K562 (cell line): Measurements from ENCODE around the gene VSNL1. TPM values are rescaled to one million over a fixed set of nuclear protein-coding genes. Genes with fewer than 3 reads are reported as not detected.

Source experiments
- ATAC-seq: fragments of 200-7000 bp; cut with Tn5 transposase; 3 replicates; pipeline ENCODE4 v1.9.1; 2020; ENCODE audit warnings: moderate library complexity
- BruUV-seq: library from RNA; stranded (reverse); fragments of 400-500 nt; replicated peaks from 2 replicates; lab custom pipeline; 2021; lab: Mats Ljungman, UMichigan
- CTCF ChIA-PET: fragments of 300-600 bp; formaldehyde crosslinking; extraction: SDS; loops from one replicate; lab custom pipeline; 2021; ENCODE audit warnings: low intra/inter-chr PET ratio; lab: Yijun Ruan, JAX
- POLR2A ChIA-PET: fragments of 300-600, 350-650 bp; sonication (Branson Sonifier 250); formaldehyde crosslinking; extraction: SDS; loops from one replicate; lab custom pipeline; 2021; ENCODE audit warnings: antibody characterized with exemption, inconsistent platforms; lab: Yijun Ruan, JAX
- DNase-seq, 4 experiments: peaks; one replicate each; pipeline versions ENCODE4 v3.0.0 to v3.0.0-alpha.2; 2011 to 2018; ENCODE audit warnings: low spot score in 3 of 4, mixed read lengths in 3 of 4; ENCODE audit errors: extremely low read depth in 1 of 4
- FAIRE-seq: peaks from 2 replicates; lab custom pipeline; 2011; peaks lifted over from hg19 to GRCh38; lab: Jason Lieb, UNC
- H2AFZ ChIP-seq: 2 replicates; pipeline ENCODE4 v1.6.0; 2011; ENCODE audit warnings: low read depth, low read length, control low read depth, inconsistent platforms
- H3K27ac ChIP-seq: fragments of 200-600 bp; 3 replicates; pipeline ENCODE4 v1.8.0; 2011; ENCODE audit warnings: low read depth, mild to moderate bottlenecking, control low read depth, inconsistent platforms, low read length, moderate library complexity, mixed read lengths; ENCODE audit errors: extremely low read depth
- H3K27me3 ChIP-seq, 2 experiments: fragments of 300-600 bp in 1 of 2; 2 replicates in 1 of 2; 3 replicates in 1 of 2; pipeline versions ENCODE4 v1.6.0 to v1.8.0; 2011; ENCODE audit warnings: inconsistent platforms in 2 of 2, low read length in 2 of 2, mild to moderate bottlenecking in 1 of 2, mixed read lengths in 1 of 2, moderate library complexity in 1 of 2; ENCODE audit not compliant: control insufficient read depth in 2 of 2, insufficient read depth in 2 of 2
- H3K36me3 ChIP-seq: fragments of 300-600 bp; 3 replicates; pipeline ENCODE4 v1.8.0; 2011; ENCODE audit warnings: mild to moderate bottlenecking, low read length, inconsistent platforms; ENCODE audit not compliant: control insufficient read depth, insufficient read depth
- H3K4me1 ChIP-seq, 2 experiments: fragments of 200-600 bp in 1 of 2; replicated peaks in 1 of 2; 2 replicates in 1 of 2; 3 replicates in 1 of 2; pipeline versions ENCODE4 v1.5.1 to v1.8.0; 2011; ENCODE audit warnings: inconsistent platforms in 2 of 2, low read length in 2 of 2, mild to moderate bottlenecking in 1 of 2, mixed read lengths in 1 of 2, moderate library complexity in 1 of 2; ENCODE audit not compliant: control insufficient read depth in 2 of 2, insufficient read depth in 2 of 2
- H3K4me2 ChIP-seq: 2 replicates; pipeline ENCODE4 v1.6.1; 2011; ENCODE audit warnings: low read length, control low read depth, inconsistent platforms, mixed read lengths; ENCODE audit not compliant: insufficient read depth
- H3K4me3 ChIP-seq: fragments of 200-600 bp; sonication (generic), shearing (Covaris generic); 2 replicates; pipeline ENCODE4 v1.5.1; 2016; ENCODE audit warnings: control low read depth, inconsistent platforms
- H3K79me2 ChIP-seq: fragments of 200-600 bp; 3 replicates; pipeline ENCODE4 v1.8.0; 2011; ENCODE audit warnings: low read length, inconsistent platforms; ENCODE audit not compliant: control insufficient read depth, insufficient read depth
- H3K9ac ChIP-seq, 2 experiments: 2 replicates each; pipeline versions ENCODE4 v1.6.0 to v1.6.1; 2011; ENCODE audit warnings: low read depth in 2 of 2, low read length in 2 of 2, control low read depth in 1 of 2, inconsistent platforms in 1 of 2, mild to moderate bottlenecking in 1 of 2, mixed read lengths in 1 of 2; ENCODE audit not compliant: insufficient read depth in 1 of 2
- H3K9me1 ChIP-seq: one replicate; pipeline ENCODE4 v1.6.0; 2011; ENCODE audit warnings: inconsistent platforms, mild to moderate bottlenecking, low read length, moderate library complexity; ENCODE audit not compliant: control insufficient read depth, insufficient read depth
- H3K9me3 ChIP-seq: replicated peaks from 2 replicates; pipeline ENCODE4 v1.5.1; 2011; ENCODE audit warnings: low read depth, low read length, inconsistent platforms; ENCODE audit not compliant: control insufficient read depth, insufficient read depth
- H4K20me1 ChIP-seq: replicated peaks from 2 replicates; pipeline ENCODE4 v1.6.1; 2011; ENCODE audit warnings: low read length, inconsistent platforms, mixed read lengths; ENCODE audit not compliant: control insufficient read depth, insufficient read depth
- BRCA1 ChIP-seq, 2 experiments: fragments of 450-650 bp in 1 of 2; sonication (generic) in 1 of 2; formaldehyde crosslinking in 1 of 2; IDR thresholded peaks; 2 replicates each; pipeline versions ENCODE4 v1.5.0 to v1.6.1; 2017 to 2020; ENCODE audit warnings: mild to moderate bottlenecking in 1 of 2, missing genetic modification reagents in 1 of 2
- HDAC1 ChIP-seq, 2 experiments: fragments of 450-650 bp; IDR thresholded peaks; 2 replicates each; pipeline ENCODE4 v1.6.1; 2016 to 2017; ENCODE audit warnings: inconsistent platforms in 1 of 2, mild to moderate bottlenecking in 1 of 2, moderate library complexity in 1 of 2
- HDAC3 ChIP-seq: fragments of 450-650 bp; IDR thresholded peaks from 2 replicates; pipeline ENCODE4 v1.6.1; 2018; ENCODE audit warnings: borderline replicate concordance, mild to moderate bottlenecking, moderate library complexity; ENCODE audit not compliant: partially characterized antibody
- KLF13 ChIP-seq: fragments of 450-650 bp; IDR thresholded peaks from 2 replicates; pipeline ENCODE4 v1.6.1; 2016; ENCODE audit warnings: missing genetic modification characterization, low read depth, mild to moderate bottlenecking, missing compliant biosample characterization, moderate library complexity, borderline replicate concordance
- KLF16 ChIP-seq: IDR thresholded peaks from 2 replicates; pipeline ENCODE4 v1.6.1; 2016; ENCODE audit warnings: antibody characterized with exemption
- LARP7 ChIP-seq: fragments of 450-650 bp; IDR thresholded peaks from 2 replicates; pipeline ENCODE4 v1.6.1; 2016
- SETDB1 ChIP-seq: IDR thresholded peaks from one replicate; pipeline ENCODE4 v1.6.1; 2012; ENCODE audit warnings: low read length, control low read depth, inconsistent platforms
- TEAD1 ChIP-seq, 2 experiments: fragments of 450-650 bp in 1 of 2; sonication (generic) in 1 of 2; formaldehyde crosslinking; IDR thresholded peaks; 2 replicates each; pipeline versions ENCODE4 v1.4.0 to v1.8.0; 2020 to 2022; ENCODE audit warnings: mild to moderate bottlenecking in 2 of 2, missing genetic modification reagents in 1 of 2
- ZC3H4 ChIP-seq: sonication (generic); formaldehyde crosslinking; IDR thresholded peaks from 2 replicates; pipeline ENCODE4 v1.9.0; 2021; ENCODE audit warnings: missing genetic modification reagents, borderline replicate concordance
- ZNF124 ChIP-seq: sonication (generic); formaldehyde crosslinking; IDR thresholded peaks from 2 replicates; pipeline ENCODE4 v1.8.1; 2022; ENCODE audit warnings: missing genetic modification reagents
- ZNF165 ChIP-seq: fragments of 250-450 bp; sonication (Bioruptor Pico); IDR thresholded peaks from 2 replicates; pipeline ENCODE4 v1.4.0; 2020; ENCODE audit warnings: borderline replicate concordance
- ZNF384 ChIP-seq: IDR thresholded peaks from 2 replicates; pipeline ENCODE4 v1.6.1; 2012; ENCODE audit warnings: low read depth, low read length, improper control_type of control experiment
- ZNF785 ChIP-seq: fragments of 250-450 bp; sonication (Bioruptor Pico); IDR thresholded peaks from 2 replicates; pipeline ENCODE4 v1.4.0; 2020; ENCODE audit warnings: mild to moderate bottlenecking
- in situ Hi-C: fragments of 300-500 bp; cut with MboI; formaldehyde crosslinking; loops from 4 replicates; pipeline ENCODE4 v1.15.0; 2018; ENCODE audit warnings: inconsistent platforms, mixed read lengths
- intact Hi-C: fragments of 100-400 bp; cut with micrococcal nuclease; formaldehyde crosslinking; loops from 2 replicates; pipeline ENCODE4 v1.14.2; 2022
- polyA plus RNA-seq, 8 experiments: library from polyadenylated mRNA; depleted of rRNA in 4 of 8; stranded (reverse) in 5 of 8; unstranded in 3 of 8; fragments of >200 nt; fragmentation: Nextera tagmentation in 2 of 8; fragmentation: Illumina TruSeq in 1 of 8; extraction: Ambion mirVana in 2 of 8; extraction: Trizol in 1 of 8; gene quantifications; 2 replicates each; pipeline versions ENCODE4 v1.2.1 to v1.2.3, GENCODE V29; 2011 to 2014; ENCODE audit warnings: inconsistent platforms in 1 of 8, missing spikeins in 1 of 8
- total RNA-seq, 7 experiments: library from RNA; depleted of rRNA in 6 of 7; stranded (reverse); fragments of >200 nt in 6 of 7; fragmentation: Illumina TruSeq in 2 of 7; extraction: Trizol in 2 of 7; gene quantifications; 2 replicates each; pipeline versions ENCODE4 v1.2.1 to v1.2.3, GENCODE V29; 2011 to 2021; ENCODE audit warnings: low replicate concordance in 1 of 7
- TF ChIP-seq, protein P1 (sequence below): fragments of 250-450 bp; sonication (Bioruptor Pico); IDR thresholded peaks from 2 replicates; pipeline ENCODE4 v1.4.0; 2020
- TF ChIP-seq, protein P2 (sequence below): fragments of 450-650 bp; conservative IDR thresholded peaks from 2 replicates; pipeline ENCODE4 v1.6.1; 2016; ENCODE audit warnings: missing genetic modification characterization, low read depth, mild to moderate bottlenecking, control low read depth, missing compliant biosample characterization
- TF ChIP-seq, protein P3 (sequence below): fragments of 450-650 bp; IDR thresholded peaks from 2 replicates; pipeline ENCODE4 v1.6.1; 2017; ENCODE audit warnings: mild to moderate bottlenecking, moderate library complexity

The VSNL1 gene
- total and polyA plus RNA-seq, 9 of the 15 experiments (the other 6 are each of a cell fraction or from before 2014, with no cell fraction given), result 0.20 TPM; not detected in 8

DNA sequence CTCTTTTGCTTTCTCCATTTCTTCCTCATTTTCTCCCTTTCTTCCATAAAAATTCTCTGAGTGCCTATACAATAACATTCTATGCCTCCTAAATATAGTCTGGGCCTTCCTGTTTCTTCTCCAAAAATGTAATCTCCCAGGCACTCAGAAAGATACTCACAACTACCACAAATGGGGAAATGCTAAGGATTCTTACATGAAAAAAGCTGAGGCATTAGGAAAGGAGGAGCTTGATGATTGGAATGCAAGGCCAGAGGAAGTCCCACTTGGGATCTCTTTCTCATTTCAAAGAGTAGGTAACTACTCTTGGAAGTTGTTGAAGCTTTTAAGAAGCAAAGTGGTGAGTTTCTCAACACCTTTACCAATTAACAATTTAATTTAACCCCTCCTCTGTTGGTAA, 3.4 kb downstream of the VSNL1 start:
- FAIRE-seq, result no peak
- Histone ChIP-seq H3K36me3 (no peaks in the 10 kb centered on the region), H3K4me3 (no peak overlapping the region), H3K9ac (no peak overlapping the region), H3K27ac (no peak overlapping the region), H3K27me3 (peaks cover 23 to 29% of the 10 kb centered on the region in 2 experiments), H3K4me2 (no peak overlapping the region), H4K20me1 (no peaks in the 10 kb centered on the region), H3K4me1 (peaks cover 0 to 13% of the 10 kb centered on the region in 2 experiments; a peak in 3 of 5 replicates), H3K9me1 (no peaks in the 10 kb centered on the region), H3K9me3 (no peaks in the 10 kb centered on the region), H2AFZ (no peak overlapping the region), H3K79me2 (no peaks in the 10 kb centered on the region)
- POLR2A ChIA-PET, result no interaction called here
- in situ Hi-C loops, result no loop called here
- BruUV-seq, result no TSS peak
- intact Hi-C loops, result no loop called here
- no peak for DNase-seq
- CTCF ChIA-PET, result no interaction called here
- ATAC-seq, result no peak
- no peak for TF ChIP-seq LARP7
- TF ChIP-seq, protein P1, sequence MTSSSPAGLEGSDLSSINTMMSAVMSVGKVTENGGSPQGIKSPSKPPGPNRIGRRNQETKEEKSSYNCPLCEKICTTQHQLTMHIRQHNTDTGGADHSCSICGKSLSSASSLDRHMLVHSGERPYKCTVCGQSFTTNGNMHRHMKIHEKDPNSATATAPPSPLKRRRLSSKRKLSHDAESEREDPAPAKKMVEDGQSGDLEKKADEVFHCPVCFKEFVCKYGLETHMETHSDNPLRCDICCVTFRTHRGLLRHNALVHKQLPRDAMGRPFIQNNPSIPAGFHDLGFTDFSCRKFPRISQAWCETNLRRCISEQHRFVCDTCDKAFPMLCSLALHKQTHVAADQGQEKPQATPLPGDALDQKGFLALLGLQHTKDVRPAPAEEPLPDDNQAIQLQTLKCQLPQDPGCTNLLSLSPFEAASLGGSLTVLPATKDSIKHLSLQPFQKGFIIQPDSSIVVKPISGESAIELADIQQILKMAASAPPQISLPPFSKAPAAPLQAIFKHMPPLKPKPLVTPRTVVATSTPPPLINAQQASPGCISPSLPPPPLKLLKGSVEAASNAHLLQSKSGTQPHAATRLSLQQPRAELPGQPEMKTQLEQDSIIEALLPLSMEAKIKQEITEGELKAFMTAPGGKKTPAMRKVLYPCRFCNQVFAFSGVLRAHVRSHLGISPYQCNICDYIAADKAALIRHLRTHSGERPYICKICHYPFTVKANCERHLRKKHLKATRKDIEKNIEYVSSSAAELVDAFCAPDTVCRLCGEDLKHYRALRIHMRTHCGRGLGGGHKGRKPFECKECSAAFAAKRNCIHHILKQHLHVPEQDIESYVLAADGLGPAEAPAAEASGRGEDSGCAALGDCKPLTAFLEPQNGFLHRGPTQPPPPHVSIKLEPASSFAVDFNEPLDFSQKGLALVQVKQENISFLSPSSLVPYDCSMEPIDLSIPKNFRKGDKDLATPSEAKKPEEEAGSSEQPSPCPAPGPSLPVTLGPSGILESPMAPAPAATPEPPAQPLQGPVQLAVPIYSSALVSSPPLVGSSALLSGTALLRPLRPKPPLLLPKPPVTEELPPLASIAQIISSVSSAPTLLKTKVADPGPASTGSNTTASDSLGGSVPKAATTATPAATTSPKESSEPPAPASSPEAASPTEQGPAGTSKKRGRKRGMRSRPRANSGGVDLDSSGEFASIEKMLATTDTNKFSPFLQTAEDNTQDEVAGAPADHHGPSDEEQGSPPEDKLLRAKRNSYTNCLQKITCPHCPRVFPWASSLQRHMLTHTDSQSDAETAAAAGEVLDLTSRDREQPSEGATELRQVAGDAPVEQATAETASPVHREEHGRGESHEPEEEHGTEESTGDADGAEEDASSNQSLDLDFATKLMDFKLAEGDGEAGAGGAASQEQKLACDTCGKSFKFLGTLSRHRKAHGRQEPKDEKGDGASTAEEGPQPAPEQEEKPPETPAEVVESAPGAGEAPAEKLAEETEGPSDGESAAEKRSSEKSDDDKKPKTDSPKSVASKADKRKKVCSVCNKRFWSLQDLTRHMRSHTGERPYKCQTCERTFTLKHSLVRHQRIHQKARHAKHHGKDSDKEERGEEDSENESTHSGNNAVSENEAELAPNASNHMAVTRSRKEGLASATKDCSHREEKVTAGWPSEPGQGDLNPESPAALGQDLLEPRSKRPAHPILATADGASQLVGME (CRISPR knock-in tag), result no peak
- no peak for TF ChIP-seq HDAC1 (IDR thresholded peaks at IDR 0.05)
- TF ChIP-seq SETDB1, result no peak
- TF ChIP-seq HDAC3, result no peak
- no peak for TF ChIP-seq ZNF384
- no peak for TF ChIP-seq KLF13 (tag)
- no peak for TF ChIP-seq BRCA1 (IDR thresholded peaks at IDR 0.05)
- TF ChIP-seq BRCA1 (CRISPR knock-in tag; IDR thresholded peaks at IDR 0.05), result no peak
- TF ChIP-seq ZNF165 (CRISPR knock-in tag), result no peak
- no peak for TF ChIP-seq TEAD1 (CRISPR knock-in tag; IDR thresholded peaks at IDR 0.05)
- TF ChIP-seq, protein P2, sequence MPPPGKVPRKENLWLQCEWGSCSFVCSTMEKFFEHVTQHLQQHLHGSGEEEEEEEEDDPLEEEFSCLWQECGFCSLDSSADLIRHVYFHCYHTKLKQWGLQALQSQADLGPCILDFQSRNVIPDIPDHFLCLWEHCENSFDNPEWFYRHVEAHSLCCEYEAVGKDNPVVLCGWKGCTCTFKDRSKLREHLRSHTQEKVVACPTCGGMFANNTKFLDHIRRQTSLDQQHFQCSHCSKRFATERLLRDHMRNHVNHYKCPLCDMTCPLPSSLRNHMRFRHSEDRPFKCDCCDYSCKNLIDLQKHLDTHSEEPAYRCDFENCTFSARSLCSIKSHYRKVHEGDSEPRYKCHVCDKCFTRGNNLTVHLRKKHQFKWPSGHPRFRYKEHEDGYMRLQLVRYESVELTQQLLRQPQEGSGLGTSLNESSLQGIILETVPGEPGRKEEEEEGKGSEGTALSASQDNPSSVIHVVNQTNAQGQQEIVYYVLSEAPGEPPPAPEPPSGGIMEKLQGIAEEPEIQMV (tag), result no peak
- TF ChIP-seq ZC3H4 (CRISPR knock-in tag), result no peak
- no peak for TF ChIP-seq KLF16
- TF ChIP-seq ZNF124 (CRISPR knock-in tag), result no peak
- TF ChIP-seq, protein P3, sequence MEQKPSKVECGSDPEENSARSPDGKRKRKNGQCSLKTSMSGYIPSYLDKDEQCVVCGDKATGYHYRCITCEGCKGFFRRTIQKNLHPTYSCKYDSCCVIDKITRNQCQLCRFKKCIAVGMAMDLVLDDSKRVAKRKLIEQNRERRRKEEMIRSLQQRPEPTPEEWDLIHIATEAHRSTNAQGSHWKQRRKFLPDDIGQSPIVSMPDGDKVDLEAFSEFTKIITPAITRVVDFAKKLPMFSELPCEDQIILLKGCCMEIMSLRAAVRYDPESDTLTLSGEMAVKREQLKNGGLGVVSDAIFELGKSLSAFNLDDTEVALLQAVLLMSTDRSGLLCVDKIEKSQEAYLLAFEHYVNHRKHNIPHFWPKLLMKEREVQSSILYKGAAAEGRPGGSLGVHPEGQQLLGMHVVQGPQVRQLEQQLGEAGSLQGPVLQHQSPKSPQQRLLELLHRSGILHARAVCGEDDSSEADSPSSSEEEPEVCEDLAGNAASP, result no peak
- TF ChIP-seq ZNF785 (CRISPR knock-in tag), result no peak
